Measurements from ENCODE around the gene RASSF1. TPM values are rescaled to one million over a fixed set of nuclear protein-coding genes. Genes with fewer than 3 reads are reported as not detected.

RASSF1 gene
- total and polyA plus RNA-seq, 2 donors (not counting 3 experiments of a cell fraction or from before 2014, with no cell fraction given): 31.9 to 59.7 TPM

DNA sequence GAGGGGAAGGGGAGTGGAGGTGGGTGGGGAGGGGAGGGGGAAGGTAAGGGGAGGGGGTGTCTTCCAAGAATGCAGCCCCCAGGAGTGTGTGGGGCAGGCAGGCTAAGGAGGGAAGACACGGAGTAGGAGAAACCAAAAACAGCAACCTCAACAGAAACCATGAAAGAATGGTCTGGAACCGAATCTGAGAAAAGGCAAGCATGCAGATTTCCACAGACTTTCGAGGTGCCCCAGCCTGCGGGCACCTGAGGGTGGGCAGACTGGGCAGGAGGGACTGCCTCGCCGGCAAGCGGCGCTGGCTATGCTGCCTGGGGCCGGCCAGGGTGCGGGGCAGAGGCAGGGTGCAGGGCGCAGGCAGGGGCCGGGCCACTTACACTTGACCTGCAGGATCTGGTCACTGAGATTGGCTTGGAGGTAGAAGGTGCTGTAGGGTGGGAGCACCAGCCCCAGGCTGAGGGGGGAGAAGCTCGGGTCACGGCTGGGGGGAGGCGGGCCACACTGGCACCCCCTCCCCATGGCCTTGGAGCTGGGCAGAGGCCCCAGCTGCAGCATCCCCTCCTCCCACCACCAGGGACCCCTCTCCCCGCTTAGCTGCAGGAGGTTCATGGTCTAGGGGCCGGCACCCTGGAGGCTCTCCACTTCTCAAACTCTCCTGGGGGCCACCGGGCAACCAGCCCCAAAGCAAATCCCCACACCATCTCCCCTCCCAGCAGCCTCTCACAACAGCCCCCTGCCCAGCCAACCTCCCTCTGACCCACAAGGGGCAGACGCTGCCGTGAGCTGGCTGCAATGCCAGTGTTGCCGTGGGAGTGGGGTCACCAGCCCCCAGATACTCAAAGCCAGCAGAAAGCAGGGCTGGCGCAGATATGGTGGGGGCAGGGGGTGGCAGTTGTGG is 34.0 kb upstream of the RASSF1 start:
- no peak overlapping the region for H3K4me3 ChIP-seq (replicated peaks in 1 of 3; ENCODE audit: insufficient read depth in 1 of 3, low read depth in 1 of 3, low read length in 3 of 3)
- no peaks in the 10 kb centered on the region for H3K9me3 ChIP-seq (replicated peaks; ENCODE audit: control insufficient read depth, insufficient read depth, low read length)
- no peak for FAIRE-seq
- dilution Hi-C loops (cut with MboI; ENCODE audit: extremely low pct_ligation_motif_present, low sequenced_read_pairs) (no loop called here), intact Hi-C loops (cut with micrococcal nuclease) (no loop called here)
- H3K9me1 ChIP-seq (replicated peaks; ENCODE audit: control insufficient read depth, extremely low read depth, insufficient read depth, low read length): no peaks in the 10 kb centered on the region
- no peaks in the 10 kb centered on the region for H4K20me1 ChIP-seq (replicated peaks; ENCODE audit: control insufficient read depth, extremely low read depth, insufficient read depth, low read length)
- H3K27ac ChIP-seq (ENCODE audit: insufficient read depth, low read depth, low read length): no peak overlapping the region
- no peak overlapping the region for H3K4me2 ChIP-seq (ENCODE audit: insufficient read depth, low read length)
- H3K79me2 ChIP-seq (ENCODE audit: control insufficient read depth, insufficient read depth, low read length): no peaks in the 10 kb centered on the region
- ChIA-PET CTCF (interaction anchor here (0.6 kb wide), 1 partner anchor 168 kb away, joined by 4 read pairs; no protein-coding TSS in a partner anchor), POLR2A (no interaction called here)
- H3K9ac ChIP-seq (replicated peaks; ENCODE audit: extremely low read depth, insufficient read depth, low read length): no peak overlapping the region
- no TSS peak for BruUV-seq (replicated peaks)
- TF ChIP-seq FOS (IDR thresholded peaks at IDR 0.05; ENCODE audit: borderline replicate concordance, insufficient read depth, low read length) (no peak), GATA2 (IDR thresholded peaks at IDR 0.05; ENCODE audit: insufficient read depth, insufficient read length, low read depth, low read length) (no peak), MYC (IDR thresholded peaks at IDR 0.05; ENCODE audit: low read depth, low read length) (no peak), EZH2 (IDR thresholded peaks at IDR 0.05; ENCODE audit: borderline replicate concordance, low read depth, low read length, severe bottlenecking) (no peak), JUN (IDR thresholded peaks at IDR 0.05; ENCODE audit: borderline replicate concordance, insufficient read depth, insufficient read length, low read depth) (no peak), POLR2A (IDR thresholded peaks at IDR 0.05; ENCODE audit: low read depth, low read length) (no peak), POLR2AphosphoS5 (IDR thresholded peaks at IDR 0.05; ENCODE audit: insufficient read depth, low read depth, low read length) (no peak)
- TF ChIP-seq, protein P1, sequence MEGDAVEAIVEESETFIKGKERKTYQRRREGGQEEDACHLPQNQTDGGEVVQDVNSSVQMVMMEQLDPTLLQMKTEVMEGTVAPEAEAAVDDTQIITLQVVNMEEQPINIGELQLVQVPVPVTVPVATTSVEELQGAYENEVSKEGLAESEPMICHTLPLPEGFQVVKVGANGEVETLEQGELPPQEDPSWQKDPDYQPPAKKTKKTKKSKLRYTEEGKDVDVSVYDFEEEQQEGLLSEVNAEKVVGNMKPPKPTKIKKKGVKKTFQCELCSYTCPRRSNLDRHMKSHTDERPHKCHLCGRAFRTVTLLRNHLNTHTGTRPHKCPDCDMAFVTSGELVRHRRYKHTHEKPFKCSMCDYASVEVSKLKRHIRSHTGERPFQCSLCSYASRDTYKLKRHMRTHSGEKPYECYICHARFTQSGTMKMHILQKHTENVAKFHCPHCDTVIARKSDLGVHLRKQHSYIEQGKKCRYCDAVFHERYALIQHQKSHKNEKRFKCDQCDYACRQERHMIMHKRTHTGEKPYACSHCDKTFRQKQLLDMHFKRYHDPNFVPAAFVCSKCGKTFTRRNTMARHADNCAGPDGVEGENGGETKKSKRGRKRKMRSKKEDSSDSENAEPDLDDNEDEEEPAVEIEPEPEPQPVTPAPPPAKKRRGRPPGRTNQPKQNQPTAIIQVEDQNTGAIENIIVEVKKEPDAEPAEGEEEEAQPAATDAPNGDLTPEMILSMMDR (IDR thresholded peaks at IDR 0.05; ENCODE audit: extremely low read depth in 1 of 2, insufficient read depth in 1 of 2, low read depth in 1 of 2, low read length in 2 of 2): no peak
- TF ChIP-seq, protein P2, sequence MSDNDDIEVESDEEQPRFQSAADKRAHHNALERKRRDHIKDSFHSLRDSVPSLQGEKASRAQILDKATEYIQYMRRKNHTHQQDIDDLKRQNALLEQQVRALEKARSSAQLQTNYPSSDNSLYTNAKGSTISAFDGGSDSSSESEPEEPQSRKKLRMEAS (IDR thresholded peaks at IDR 0.05; ENCODE audit: insufficient read depth, insufficient read length): no peak
- H3K4me1 ChIP-seq (ENCODE audit: control insufficient read depth, extremely low read depth, insufficient read depth, low read length): no peaks in the 10 kb centered on the region
- H3K36me3 ChIP-seq (ENCODE audit: control insufficient read depth in 2 of 2, extremely low read depth in 1 of 2, insufficient read depth in 2 of 2, low read length in 2 of 2): no peaks in the 10 kb centered on the region
- no peak overlapping the region for H2AFZ ChIP-seq (ENCODE audit: low read depth, low read length)
- peaks cover 0 to 2% of the 10 kb centered on the region in 2 experiments for H3K27me3 ChIP-seq (ENCODE audit: control insufficient read depth in 2 of 2, insufficient read depth in 2 of 2, low read length in 2 of 2)
- no peak for DNase-seq (ENCODE audit: low read depth, low spot score)

All from endothelial cell of umbilical vein (primary cell).